Colonic mucosa (tissue), 4 donors: ENCODE measurements around the gene RARB. TPM values are rescaled to one million over a fixed set of nuclear protein-coding genes. Genes with fewer than 3 reads are reported as not detected.

Source experiments
- DNase-seq: peaks from one replicate; pipeline ENCODE4 v3.0.0-alpha.2; 2020
- H3K27ac ChIP-seq: fragments of 200-600 bp; one replicate; pipeline ENCODE4 v1.8.0; 2021
- H3K27me3 ChIP-seq: fragments of 200-600 bp; one replicate; pipeline ENCODE4 v1.8.0; 2021
- H3K36me3 ChIP-seq: fragments of 200-600 bp; one replicate; pipeline ENCODE4 v1.8.0; 2021
- H3K4me1 ChIP-seq: fragments of 200-600 bp; one replicate; pipeline ENCODE4 v1.8.0; 2021; ENCODE audit warnings: mild to moderate bottlenecking
- H3K4me3 ChIP-seq: fragments of 200-600 bp; one replicate; pipeline ENCODE4 v1.8.0; 2021
- H3K9ac ChIP-seq, 2 donors: one replicate each; pipeline ENCODE4 v1.7.0; 2013; ENCODE audit warnings: control low read depth in 2 of 2, low read depth in 2 of 2, low read length in 2 of 2
- H3K9me3 ChIP-seq: fragments of 200-600 bp; one replicate; pipeline ENCODE4 v1.8.0; 2021
- CTCF ChIP-seq: fragments of 200-600 bp; IDR thresholded peaks from one replicate; pipeline ENCODE4 v1.8.0; 2022; ENCODE audit warnings: antibody characterized with exemption, mild to moderate bottlenecking
- intact Hi-C: fragments of 100-400 bp; cut with DNase I; formaldehyde crosslinking; loops from one replicate; pipeline ENCODE4 v1.14.1; 2022
- total RNA-seq, 2 donors: library from RNA; stranded (reverse); fragmentation: NEBNext Ultra II Directional in 1 of 2; extraction: Animal tissue kit (Norgen Biotek cat#: 25700) in 1 of 2; gene quantifications; one replicate each; pipeline ENCODE4 v1.2.1, GENCODE V29; 2021
- donor health status: healthy.
- donor health status: DM: no; HTN: no; CAD: no.
- donor health status: DM: no; HTN: no; CAD: no.

RARB gene
- total RNA-seq, 2 donors from 2014 or later, result 0.54 to 0.74 TPM

DNA sequence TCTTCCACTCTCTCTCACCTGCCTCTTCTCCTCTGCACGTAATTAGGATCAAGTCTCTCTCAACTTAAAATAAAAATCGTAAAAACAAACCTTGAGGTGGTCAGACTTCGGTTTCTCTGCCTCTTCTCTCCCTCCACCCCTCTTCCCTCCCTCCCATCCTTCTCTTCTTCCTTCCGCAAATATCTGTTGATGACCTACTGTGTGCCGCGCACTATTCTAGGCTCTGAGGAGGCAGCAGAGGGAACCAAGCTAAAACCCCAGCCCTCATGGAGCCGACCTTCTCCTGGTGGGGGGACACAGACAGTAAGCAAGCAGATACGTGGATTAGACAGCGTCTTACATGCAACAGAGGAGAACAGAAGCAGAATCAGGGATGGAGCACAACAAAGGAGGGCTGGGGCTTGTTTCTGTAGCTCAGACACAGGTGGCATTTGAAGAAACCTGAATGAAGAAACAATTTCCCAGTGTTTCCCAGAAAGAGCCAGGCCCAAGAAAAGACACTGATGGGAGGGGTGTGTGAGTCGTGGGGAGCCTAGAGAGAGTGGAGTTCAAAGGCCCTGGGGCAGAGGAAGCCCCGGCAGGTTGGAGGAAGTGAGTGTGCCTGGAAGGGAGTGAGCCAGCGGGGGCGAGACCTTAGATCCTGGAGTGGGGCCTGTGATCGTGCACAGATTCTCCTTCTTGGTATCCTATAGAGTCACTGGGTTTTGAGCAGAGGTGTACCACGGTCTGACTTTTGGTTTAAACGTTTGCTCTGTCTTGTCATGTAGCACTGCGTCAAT is 156.1 kb downstream of the RARB start:
- Histone ChIP-seq H3K9me3 (no peaks in the 10 kb centered on the region), H3K27ac (no peak overlapping the region), H3K9ac (no peak overlapping the region), H3K4me1 (no peaks in the 10 kb centered on the region), H3K36me3 (no peaks in the 10 kb centered on the region), H3K4me3 (no peak overlapping the region), H3K27me3 (no peaks in the 10 kb centered on the region)
- no peak for DNase-seq
- intact Hi-C loops, result no loop called here
- no peak for TF ChIP-seq CTCF

DNA sequence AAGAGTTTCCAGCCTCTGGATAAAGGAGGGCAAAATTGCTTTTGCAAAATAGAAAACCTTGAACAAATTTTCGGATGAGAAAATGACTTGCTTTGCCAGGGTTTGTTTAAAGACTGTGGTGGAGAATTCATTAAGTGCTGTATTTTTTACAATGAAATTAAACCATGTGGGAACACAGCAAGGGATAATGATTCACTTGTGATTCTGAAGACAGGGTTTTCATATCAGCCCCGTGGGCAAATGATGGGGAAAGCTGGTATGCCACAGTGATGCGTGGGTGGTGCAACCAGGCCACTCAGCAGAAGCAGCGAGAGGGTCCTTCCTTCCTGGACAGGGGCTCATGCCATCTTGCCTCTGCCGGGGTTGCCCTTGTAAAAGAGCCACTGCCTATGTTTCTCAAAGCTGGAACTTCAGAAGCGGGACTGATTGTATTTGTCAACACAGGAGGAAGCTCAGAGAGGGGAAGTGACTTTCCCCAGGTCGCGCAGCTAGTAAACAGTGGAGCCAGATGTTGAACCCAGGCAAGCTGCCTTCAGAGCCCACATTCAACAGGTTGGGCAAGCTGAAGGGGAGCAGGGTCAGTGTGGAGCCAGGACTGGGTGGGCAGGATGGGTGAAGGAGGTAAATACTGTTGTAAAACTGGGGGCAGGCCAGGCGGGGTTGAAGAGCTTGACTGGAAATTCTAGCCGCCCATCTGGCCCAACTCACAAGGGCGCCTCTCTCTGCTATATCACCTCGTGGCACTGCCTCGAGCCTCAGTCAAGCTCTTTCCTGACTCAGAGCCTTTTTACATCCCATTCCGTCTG is 157.5 kb downstream of the RARB start:
- DNase-seq, result no peak
- Histone ChIP-seq H3K9me3 (no peaks in the 10 kb centered on the region), H3K27ac (no peak overlapping the region), H3K36me3 (no peaks in the 10 kb centered on the region), H3K9ac (no peak overlapping the region), H3K4me1 (no peaks in the 10 kb centered on the region), H3K27me3 (no peaks in the 10 kb centered on the region), H3K4me3 (no peak overlapping the region)
- intact Hi-C loops, result no loop called here
- no peak for TF ChIP-seq CTCF

- no peaks in the 10 kb centered on the region for H3K4me1 ChIP-seq
- no peak overlapping the region for H3K4me3 ChIP-seq
- intact Hi-C loops, result no loop called here
- H3K27me3 ChIP-seq, result no peaks in the 10 kb centered on the region
- no peak overlapping the region for H3K27ac ChIP-seq
- no peak for DNase-seq
- no peak overlapping the region for H3K9ac ChIP-seq
- H3K36me3 ChIP-seq, result no peaks in the 10 kb centered on the region
- no peak for TF ChIP-seq CTCF
- no peaks in the 10 kb centered on the region for H3K9me3 ChIP-seq
Measured at GRCh38 chr3:25586167-25586505, 158.1 kb downstream of the RARB start.

DNA sequence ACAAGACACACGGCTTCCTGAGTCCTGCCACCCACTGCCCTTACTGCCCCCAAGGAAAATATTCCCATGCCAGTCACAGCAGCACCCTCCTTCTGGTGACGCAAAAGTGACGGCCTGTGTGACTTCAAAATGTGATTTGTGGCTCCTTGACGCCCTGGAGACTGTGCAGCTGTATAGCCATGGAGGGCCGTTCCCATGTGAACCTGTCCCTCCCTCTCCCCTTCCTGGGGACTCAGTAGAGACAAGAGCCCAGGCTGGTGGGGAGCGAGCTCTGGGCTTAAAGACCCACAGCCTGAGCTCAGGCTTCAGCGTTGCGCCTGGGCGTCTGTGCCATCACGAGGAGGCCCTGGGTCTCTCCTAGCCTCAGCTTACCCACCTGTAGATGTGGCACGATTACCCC is 158.5 kb downstream of the RARB start:
- no peaks in the 10 kb centered on the region for H3K36me3 ChIP-seq
- DNase-seq, result no peak
- H3K4me1 ChIP-seq, result no peaks in the 10 kb centered on the region
- H3K27ac ChIP-seq, result no peak overlapping the region
- no peaks in the 10 kb centered on the region for H3K27me3 ChIP-seq
- H3K9me3 ChIP-seq, result no peaks in the 10 kb centered on the region
- intact Hi-C loops, result no loop called here
- no peak overlapping the region for H3K9ac ChIP-seq
- H3K4me3 ChIP-seq, result no peak overlapping the region
- TF ChIP-seq CTCF, result no peak

GRCh38 chr3:25587094-25587493 is 159.0 kb downstream of the RARB start:
- intact Hi-C loops, result no loop called here

More at GRCh38 chr3:25587094-25587493, 159.0 kb downstream of the RARB start:
- Histone ChIP-seq H3K4me1 (no peaks in the 10 kb centered on the region), H3K27me3 (no peaks in the 10 kb centered on the region), H3K9me3 (no peaks in the 10 kb centered on the region), H3K27ac (no peak overlapping the region), H3K36me3 (no peaks in the 10 kb centered on the region), H3K9ac (no peak overlapping the region), H3K4me3 (no peak overlapping the region)
- no peak for DNase-seq
- TF ChIP-seq CTCF, result no peak
